HG02642 (cell line): ENCODE data around the gene SLC14A1.

Source experiments
- ATAC-seq: cut with Tn5 transposase; IDR thresholded peaks from one replicate; pipeline ENCODE4 v1.9.1; 2021; ENCODE audit warnings: mild to moderate bottlenecking; ENCODE audit not compliant: unreplicated experiment, poor library complexity

The SLC14A1 gene

DNA sequence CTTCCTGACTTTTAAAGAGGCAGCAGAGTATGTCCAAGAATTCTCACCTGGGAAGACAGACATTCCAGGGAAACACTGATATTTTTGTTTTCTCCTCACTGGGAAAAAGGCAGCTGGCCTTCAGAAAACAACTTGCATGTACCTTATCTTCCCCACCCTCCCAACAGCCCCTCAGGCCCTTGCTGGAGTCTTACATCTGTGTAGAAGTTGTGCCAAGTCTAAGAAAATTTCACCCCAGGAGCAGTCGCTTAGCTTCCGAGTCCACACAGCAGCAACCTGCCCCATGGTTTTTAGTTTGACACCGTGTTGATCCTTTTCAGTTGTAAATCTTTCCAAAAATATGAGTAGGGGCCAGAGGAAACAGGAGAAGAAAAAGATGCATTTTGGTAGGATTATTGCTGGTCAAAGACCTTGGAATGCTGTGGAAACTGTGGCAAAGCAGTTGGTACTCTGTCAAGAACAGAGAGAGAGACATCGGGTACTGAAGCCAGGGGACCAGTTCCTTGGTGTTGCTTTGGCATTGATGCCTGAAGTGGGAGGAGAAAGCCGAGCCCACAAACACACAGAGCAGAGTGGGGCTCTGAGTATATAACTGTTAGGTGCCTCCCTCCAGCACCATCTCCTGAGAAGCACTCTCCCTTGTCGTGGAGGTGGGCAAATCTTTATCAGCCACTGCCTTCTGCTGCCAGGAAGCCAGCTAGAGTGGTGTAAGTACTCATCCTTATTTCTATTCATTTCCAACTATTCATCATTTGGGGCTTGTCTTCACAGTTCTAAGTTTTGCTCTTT, at the start of gene SLC14A1:
Gene SLC14A1 (plus strand): TSS at position 615 of the 789 bp plus-strand sequence. CDS start 6,140 bp downstream, outside the sequence.
- ATAC-seq = no peak

DNA sequence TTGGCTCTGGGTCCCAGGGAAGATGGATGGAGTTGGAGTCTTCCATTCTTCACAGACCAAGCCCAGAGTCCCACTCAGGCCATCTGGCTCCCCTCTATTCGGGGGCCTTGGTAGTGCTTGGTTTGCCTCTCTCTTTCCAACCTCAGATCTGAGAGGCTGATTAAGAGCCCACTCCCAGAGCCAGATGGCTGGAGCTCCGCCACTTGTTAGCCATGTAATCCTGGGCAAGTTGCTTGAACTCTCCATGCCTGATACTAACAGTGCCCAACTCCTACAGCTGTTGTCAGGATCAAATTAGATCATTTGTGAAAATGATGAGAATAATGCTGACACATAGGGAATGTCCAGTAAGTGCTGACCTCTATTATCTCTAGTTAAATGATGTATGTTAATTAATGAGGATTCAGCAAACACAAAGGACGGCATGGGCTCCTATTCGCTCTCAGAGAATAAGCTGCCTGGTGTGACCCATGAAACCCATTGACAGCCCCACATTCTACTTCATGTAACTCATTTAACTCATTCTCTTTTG, 46.6 kb upstream of the SLC14A1 start:
- ATAC-seq = no peak

GRCh38 chr18:45678441-45678840, 45.5 kb upstream of the SLC14A1 start:
- ATAC-seq = no peak

- no peak for ATAC-seq
Observed at GRCh38 chr18:45678850-45679249, 45.1 kb upstream of the SLC14A1 start.

- ATAC-seq = no peak
Observed at GRCh38 chr18:45680066-45680690, 43.8 kb upstream of the SLC14A1 start.

- ATAC-seq = no peak
Observed at GRCh38 chr18:45682181-45682580, 41.8 kb upstream of the SLC14A1 start.

- ATAC-seq = no peak
Observed at GRCh38 chr18:45684341-45685115, 39.5 kb upstream of the SLC14A1 start.

DNA sequence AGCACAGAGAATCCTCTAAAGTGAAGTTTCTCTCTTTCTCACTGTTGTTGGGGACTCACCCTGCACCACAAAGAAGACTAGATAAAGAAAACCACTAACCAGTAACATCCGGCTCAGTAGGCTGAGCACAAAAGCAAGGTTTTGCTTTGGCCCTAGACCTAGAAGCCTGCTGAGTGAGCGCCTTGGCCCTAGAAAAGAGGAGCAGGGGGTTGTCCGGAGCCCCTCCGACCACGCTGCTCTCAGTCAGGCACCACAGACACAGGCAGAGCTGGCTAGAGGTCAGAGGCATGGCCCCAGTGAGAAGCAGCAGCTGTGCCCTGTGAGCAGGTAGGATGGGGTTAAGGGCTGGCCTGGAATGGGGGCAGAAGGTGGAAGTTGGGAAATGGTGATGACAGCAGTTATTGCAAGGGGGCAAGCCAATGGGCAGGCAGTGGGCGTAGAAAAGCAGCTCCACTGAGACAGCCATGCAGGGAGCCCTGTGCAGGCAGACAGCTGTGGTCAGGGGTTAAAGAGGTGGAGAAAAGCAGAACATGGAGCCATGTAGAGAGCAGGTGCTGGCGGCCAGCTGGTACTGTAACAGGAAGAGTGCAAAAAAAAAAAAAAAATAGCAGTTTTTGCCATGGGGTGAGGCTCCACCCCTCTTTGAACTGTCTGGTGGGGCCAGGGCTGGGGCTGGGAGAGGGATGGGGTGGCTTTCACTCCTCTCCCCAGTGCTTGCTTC, 36.9 kb upstream of the SLC14A1 start:
- peak; percentile 87 for ATAC-seq

DNA sequence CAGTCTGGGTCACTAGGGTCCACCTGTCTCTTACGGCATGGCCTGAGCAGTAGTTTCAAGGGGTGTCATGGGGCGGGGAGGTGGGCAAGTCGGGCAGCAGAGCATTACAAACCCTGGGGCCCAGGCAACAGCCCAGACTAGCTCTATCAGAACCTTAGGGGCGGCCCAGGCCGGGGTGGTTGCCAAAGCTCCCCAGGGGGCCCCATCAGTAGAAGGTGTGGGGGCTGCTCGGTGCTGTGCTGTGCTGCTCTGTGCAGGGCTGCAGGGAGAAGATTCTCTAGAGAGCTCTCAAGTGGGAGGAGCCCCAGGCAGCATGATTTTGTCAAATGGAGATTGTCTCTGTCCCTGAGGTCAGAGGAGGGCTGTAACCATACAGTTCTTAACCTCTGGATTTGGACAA, 36.4 kb upstream of the SLC14A1 start:
- ATAC-seq = peak; percentile 40

DNA sequence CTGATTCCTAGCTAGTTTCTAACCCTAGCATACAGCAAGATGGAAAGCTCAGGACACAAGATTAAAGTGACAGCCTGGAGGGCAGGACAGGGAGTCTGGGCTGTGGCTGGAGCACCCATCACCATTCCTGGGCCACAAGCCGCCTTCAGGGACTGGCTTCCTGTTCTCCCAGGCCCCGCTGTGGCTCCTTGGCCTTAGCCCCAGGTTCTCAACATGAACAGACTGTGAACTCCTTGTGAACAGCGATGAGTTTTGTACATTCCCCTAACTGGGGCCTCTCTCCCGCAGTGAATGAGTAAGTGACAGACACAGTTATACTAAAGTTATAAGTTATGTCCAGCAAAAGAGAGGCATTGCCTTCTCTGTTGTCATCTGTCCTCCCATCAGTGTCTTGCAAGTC, 35.9 kb upstream of the SLC14A1 start:
- no peak for ATAC-seq

- ATAC-seq = no peak
Observed at GRCh38 chr18:45688833-45689232, 35.1 kb upstream of the SLC14A1 start.

GRCh38 chr18:45689396-45689795, 34.6 kb upstream of the SLC14A1 start:
- ATAC-seq = no peak

DNA sequence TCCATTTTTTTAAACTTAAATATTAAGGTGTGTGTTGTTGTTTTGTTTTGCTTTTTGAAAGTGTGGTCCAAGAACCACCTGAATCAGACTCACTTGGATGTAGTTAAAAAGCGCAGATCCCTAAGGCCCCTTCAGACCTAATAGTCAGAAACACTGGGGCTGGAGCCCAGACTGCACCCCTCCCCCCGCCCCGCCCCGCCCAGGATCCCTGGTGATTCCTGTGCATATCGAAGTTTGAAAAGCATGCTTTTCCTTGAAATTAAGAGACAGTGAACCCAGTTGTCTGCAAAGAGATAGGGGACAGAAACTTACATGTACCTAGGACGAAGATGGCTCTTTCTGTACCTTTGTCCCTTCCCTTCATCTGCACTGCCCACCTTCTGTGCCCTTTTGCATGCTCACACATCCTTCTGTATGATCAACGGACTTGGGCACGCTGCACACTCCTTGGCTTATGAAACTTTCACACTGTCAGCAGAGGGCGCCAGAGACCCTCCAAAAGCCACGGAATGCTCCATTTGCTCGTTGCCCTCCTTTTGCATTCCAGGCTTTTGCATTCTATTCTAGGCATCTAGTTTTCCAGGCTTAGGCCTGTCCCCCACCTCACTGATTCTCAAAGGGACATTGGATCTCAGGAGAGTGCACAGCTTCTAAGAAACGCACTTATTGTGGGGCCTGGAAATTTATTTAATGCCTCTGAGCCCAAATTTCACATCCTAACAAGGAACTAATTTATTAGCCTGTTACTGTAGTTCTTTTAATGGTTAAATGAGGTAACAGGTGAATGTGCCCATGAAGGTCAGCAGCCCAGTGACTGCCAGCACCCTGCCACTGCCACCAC, 32.8 kb upstream of the SLC14A1 start:
- ATAC-seq = no peak

GRCh38 chr18:45691816-45692179, 32.2 kb upstream of the SLC14A1 start:
- ATAC-seq = no peak

DNA sequence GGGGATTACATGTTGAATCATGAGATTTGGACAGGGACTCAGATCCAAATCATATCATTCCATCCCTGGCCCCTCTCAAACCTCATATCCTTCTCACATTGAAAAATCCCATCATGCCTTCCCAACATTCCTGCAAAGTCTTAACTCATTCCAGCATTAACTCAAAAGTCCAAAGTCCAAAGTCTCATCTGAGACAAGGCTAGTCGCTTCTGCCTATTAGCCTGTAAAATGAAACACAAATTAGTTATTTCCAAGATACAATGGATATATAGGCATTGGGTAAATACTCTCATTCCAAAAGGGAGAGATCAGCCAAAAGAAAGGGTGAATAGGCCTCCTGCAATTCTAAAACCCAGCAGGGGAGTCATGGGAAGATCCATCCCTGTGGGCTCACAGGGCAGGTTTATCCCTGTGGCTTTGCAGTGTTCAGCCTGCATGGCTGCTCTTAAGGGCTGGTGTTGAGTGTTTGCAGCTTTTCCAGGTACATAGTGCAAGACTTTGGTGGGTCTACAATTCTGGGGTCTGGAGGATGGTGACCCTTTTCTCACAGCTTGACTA, 21.2 kb upstream of the SLC14A1 start:
- no peak for ATAC-seq

DNA sequence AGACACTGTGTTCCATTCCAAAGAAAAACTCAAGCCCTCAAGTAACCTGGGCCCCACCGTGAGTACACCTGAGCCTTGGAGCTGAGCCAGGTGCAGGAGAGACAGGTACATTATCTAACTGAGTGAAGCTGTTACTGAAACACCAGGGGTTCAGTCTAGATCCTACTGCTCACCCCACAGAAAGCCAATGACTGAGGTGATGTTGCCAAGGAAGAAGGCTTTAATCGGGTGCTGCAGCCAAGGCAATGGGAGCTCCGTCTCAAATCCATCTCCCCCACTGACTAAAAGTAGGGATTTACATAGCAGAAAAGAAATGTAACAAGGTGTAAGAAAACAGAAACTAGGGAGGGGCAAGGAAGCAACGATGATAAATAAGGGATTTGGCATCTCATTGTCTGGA, 15.2 kb upstream of the SLC14A1 start:
- no peak for ATAC-seq

GRCh38 chr18:45712061-45712460, 11.9 kb upstream of the SLC14A1 start:
- ATAC-seq = no peak

GRCh38 chr18:45713239-45713638, 10.7 kb upstream of the SLC14A1 start:
- no peak for ATAC-seq

- ATAC-seq = no peak
Observed at GRCh38 chr18:45715212-45715780, 8.7 kb upstream of the SLC14A1 start.
